HUES48 (cell line): ENCODE measurements around the gene NENF.

Experiments used
- H3K27ac ChIP-seq: one replicate; pipeline ENCODE4 v1.7.0; 2013; ENCODE audit warnings: low read depth, low read length, inconsistent platforms
- H3K27me3 ChIP-seq: 2 replicates; pipeline ENCODE4 v1.6.1; 2013; ENCODE audit warnings: mild to moderate bottlenecking, low read length; ENCODE audit not compliant: control insufficient read depth, insufficient read depth
- H3K36me3 ChIP-seq: 2 replicates; pipeline ENCODE4 v1.6.1; 2013; ENCODE audit warnings: low read length; ENCODE audit not compliant: control insufficient read depth, insufficient read depth
- H3K4me1 ChIP-seq: 2 replicates; pipeline ENCODE4 v1.6.1; 2013; ENCODE audit warnings: mild to moderate bottlenecking, low read length; ENCODE audit not compliant: control insufficient read depth, insufficient read depth
- H3K4me3 ChIP-seq: 2 replicates; pipeline ENCODE4 v1.5.1; 2013; ENCODE audit warnings: mild to moderate bottlenecking, low read depth, low read length
- H3K9ac ChIP-seq: 2 replicates; pipeline ENCODE4 v1.6.1; 2013; ENCODE audit warnings: mild to moderate bottlenecking, low read depth, low read length, moderate library complexity
- H3K9me3 ChIP-seq: 2 replicates; pipeline ENCODE4 v1.6.1; 2013; ENCODE audit warnings: low read length; ENCODE audit not compliant: control insufficient read depth, insufficient read depth

NENF gene

GRCh38 chr1:212451416-212452322, 18.9 kb downstream of the NENF start:
- Histone ChIP-seq H3K27me3 (no peaks in the 10 kb centered on the region), H3K4me1 (no peaks in the 10 kb centered on the region), H3K36me3 (no peaks in the 10 kb centered on the region)

GRCh38 chr1:212452323-212453155, 19.8 kb downstream of the NENF start:
- H3K4me1 ChIP-seq, result no peaks in the 10 kb centered on the region

More at GRCh38 chr1:212451416-212452322, 18.9 kb downstream of the NENF start:
- no peak overlapping the region for H3K9ac ChIP-seq
- no peaks in the 10 kb centered on the region for H3K9me3 ChIP-seq
- H3K4me3 ChIP-seq, result no peak overlapping the region
- H3K27ac ChIP-seq, result no peak overlapping the region

GRCh38 chr1:212453156-212453857, 20.6 kb downstream of the NENF start:
- Histone ChIP-seq H3K9me3 (no peaks in the 10 kb centered on the region), H3K36me3 (no peaks in the 10 kb centered on the region), H3K27ac (no peak overlapping the region), H3K4me1 (no peaks in the 10 kb centered on the region), H3K27me3 (no peaks in the 10 kb centered on the region), H3K9ac (no peak overlapping the region), H3K4me3 (no peak overlapping the region)

More at GRCh38 chr1:212452323-212453155, 19.8 kb downstream of the NENF start:
- H3K27ac ChIP-seq, result no peak overlapping the region
- H3K27me3 ChIP-seq, result no peaks in the 10 kb centered on the region
- H3K9me3 ChIP-seq, result no peaks in the 10 kb centered on the region
- H3K4me3 ChIP-seq, result no peak overlapping the region
- H3K36me3 ChIP-seq, result no peaks in the 10 kb centered on the region
- no peak overlapping the region for H3K9ac ChIP-seq

- no peak overlapping the region for H3K4me3 ChIP-seq
- H3K4me1 ChIP-seq, result no peaks in the 10 kb centered on the region
- H3K27ac ChIP-seq, result no peak overlapping the region
- no peaks in the 10 kb centered on the region for H3K27me3 ChIP-seq
- no peaks in the 10 kb centered on the region for H3K36me3 ChIP-seq
- no peaks in the 10 kb centered on the region for H3K9me3 ChIP-seq
- H3K9ac ChIP-seq, result no peak overlapping the region
Measured at GRCh38 chr1:212454741-212455140, 22.0 kb downstream of the NENF start.

GRCh38 chr1:212455401-212455800, 22.7 kb downstream of the NENF start:
- Histone ChIP-seq H3K36me3 (no peaks in the 10 kb centered on the region), H3K4me1 (no peaks in the 10 kb centered on the region), H3K27ac (no peak overlapping the region), H3K9ac (no peak overlapping the region), H3K9me3 (no peaks in the 10 kb centered on the region), H3K27me3 (no peaks in the 10 kb centered on the region), H3K4me3 (no peak overlapping the region)

- H3K9me3 ChIP-seq, result no peaks in the 10 kb centered on the region
- H3K4me3 ChIP-seq, result no peak overlapping the region
Measured at GRCh38 chr1:212455803-212456528, 23.2 kb downstream of the NENF start.

GRCh38 chr1:212457740-212458338, 25.1 kb downstream of the NENF start:
- no peaks in the 10 kb centered on the region for H3K9me3 ChIP-seq
- H3K27me3 ChIP-seq, result no peaks in the 10 kb centered on the region
- no peak overlapping the region for H3K9ac ChIP-seq
- H3K36me3 ChIP-seq, result no peaks in the 10 kb centered on the region
- no peak overlapping the region for H3K27ac ChIP-seq
- H3K4me3 ChIP-seq, result no peak overlapping the region
- no peaks in the 10 kb centered on the region; the same call in 1 of the 2 replicates for H3K4me1 ChIP-seq

More at GRCh38 chr1:212455803-212456528, 23.2 kb downstream of the NENF start:
- Histone ChIP-seq H3K4me1 (no peaks in the 10 kb centered on the region), H3K27me3 (no peaks in the 10 kb centered on the region), H3K27ac (no peak overlapping the region), H3K36me3 (no peaks in the 10 kb centered on the region), H3K9ac (no peak overlapping the region)

- Histone ChIP-seq H3K9ac (no peak overlapping the region), H3K36me3 (no peaks in the 10 kb centered on the region), H3K4me3 (no peak overlapping the region), H3K9me3 (no peaks in the 10 kb centered on the region), H3K27ac (no peak overlapping the region), H3K27me3 (no peaks in the 10 kb centered on the region), H3K4me1 (no peaks in the 10 kb centered on the region; the same call in 1 of the 2 replicates)
Measured at GRCh38 chr1:212458817-212459216, 26.1 kb downstream of the NENF start.

GRCh38 chr1:212459656-212460055, 26.9 kb downstream of the NENF start:
- Histone ChIP-seq H3K4me1 (no peaks in the 10 kb centered on the region; the same call in 1 of the 2 replicates), H3K9me3 (no peaks in the 10 kb centered on the region), H3K27ac (no peak overlapping the region), H3K27me3 (no peaks in the 10 kb centered on the region), H3K36me3 (no peaks in the 10 kb centered on the region), H3K4me3 (no peak overlapping the region), H3K9ac (no peak overlapping the region)

GRCh38 chr1:212460376-212460775, 27.7 kb downstream of the NENF start:
- Histone ChIP-seq H3K4me1 (no peaks in the 10 kb centered on the region; the same call in 1 of the 2 replicates), H3K4me3 (no peak overlapping the region), H3K27me3 (no peaks in the 10 kb centered on the region), H3K27ac (no peak overlapping the region), H3K9me3 (no peaks in the 10 kb centered on the region), H3K9ac (no peak overlapping the region), H3K36me3 (no peaks in the 10 kb centered on the region)
